NOMO-1 treated with DMSO at 0.1 percent for 48 hours (cell line): ENCODE data around the gene NDUFAF5.
A peak's percentile ranks its signal among the peaks of the same experiment; 100 is the strongest.

Experiments used
- DNase-seq: peaks from one replicate; lab custom pipeline; 2025; ENCODE audit not compliant: unreplicated experiment; lab: John Stamatoyannopoulos, UW

The NDUFAF5 gene

DNA sequence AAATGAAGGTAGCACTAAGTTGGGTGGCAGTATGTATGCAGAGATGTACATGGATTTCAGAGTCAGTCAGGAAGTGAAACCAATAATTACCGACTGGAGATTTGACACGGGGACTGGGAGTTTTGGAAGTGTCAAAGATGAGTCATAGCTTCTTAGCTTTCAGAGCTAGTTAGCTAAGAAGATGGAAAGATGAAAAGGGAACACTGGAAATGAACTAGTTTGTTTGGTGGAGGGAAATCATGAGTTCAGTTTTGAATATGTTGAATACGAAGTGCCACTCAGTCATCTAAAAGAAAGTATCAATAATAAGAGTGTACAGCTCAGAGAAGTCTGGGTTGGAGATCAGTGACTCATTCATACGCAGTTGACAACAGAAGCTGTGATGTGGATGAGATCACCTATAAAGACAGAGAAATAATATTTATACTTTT lies 7.6 kb upstream of the NDUFAF5 start:
- DNase-seq, result peak; percentile 84

DNA sequence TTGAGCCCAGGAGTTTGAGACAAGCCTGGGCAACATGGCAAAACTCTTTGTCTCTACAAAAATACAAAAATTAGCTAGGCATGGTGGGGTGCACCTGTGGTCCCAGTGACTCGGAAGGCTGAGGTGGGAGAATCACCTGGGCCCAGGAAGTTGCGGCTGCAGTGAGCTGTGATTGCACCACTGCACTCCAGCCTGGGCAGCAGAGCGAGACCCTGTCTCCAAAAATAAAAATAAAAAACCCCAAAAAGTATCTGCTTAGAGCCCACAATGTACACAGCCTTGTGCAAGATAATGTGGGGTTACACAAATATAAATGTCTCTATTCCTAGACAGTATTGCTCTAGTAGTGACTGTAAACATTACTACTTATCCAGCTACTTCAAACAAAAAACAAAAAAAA lies 6.0 kb upstream of the NDUFAF5 start:
- DNase-seq, result no peak

- no peak for DNase-seq
Measured at GRCh38 chr20:13783528-13783927, 1.3 kb upstream of the NDUFAF5 start.

GRCh38 chr20:13784271-13784892 lies 446 bp upstream of the NDUFAF5 start:
- peak; percentile 4 for DNase-seq

DNA sequence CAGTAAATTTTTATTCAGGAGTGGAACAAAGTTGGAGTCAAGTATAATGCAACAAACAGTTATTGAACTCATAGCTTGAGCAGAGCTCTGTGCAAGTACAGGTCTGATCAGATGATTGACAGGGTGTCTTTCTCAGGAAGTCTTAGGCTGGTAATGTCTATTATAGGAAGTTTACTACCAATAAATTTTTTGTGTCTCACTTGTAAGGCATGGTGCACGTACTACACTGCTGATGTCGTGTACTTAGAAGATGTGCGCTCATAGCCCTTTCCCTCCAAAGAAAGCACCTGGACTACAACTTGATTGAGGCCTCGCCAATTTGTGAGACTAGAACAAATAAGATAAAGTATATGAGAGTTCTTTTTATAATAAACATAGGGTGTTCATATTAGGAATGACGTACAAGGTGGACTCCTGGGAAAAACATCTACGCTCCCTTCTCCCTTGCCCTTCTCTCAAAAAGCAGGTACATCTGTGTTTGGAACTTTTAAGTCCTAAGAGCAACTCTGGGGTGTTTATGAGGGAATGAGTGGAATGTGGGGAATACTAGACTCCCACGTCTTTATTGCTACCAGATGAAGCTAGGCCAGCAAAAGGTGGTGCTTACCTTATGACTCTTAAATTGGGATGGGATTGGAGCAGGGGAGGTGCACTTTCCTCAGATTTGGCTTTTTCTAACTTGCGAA lies 1.5 kb downstream of the NDUFAF5 start:
- DNase-seq, result no peak

GRCh38 chr20:13788167-13788834 lies 3.5 kb downstream of the NDUFAF5 start:
- DNase-seq, result peak; percentile 3

- no peak for DNase-seq
Measured at GRCh38 chr20:13790708-13791107, 5.9 kb downstream of the NDUFAF5 start.

- DNase-seq, result no peak
Measured at GRCh38 chr20:13791540-13792459, 7.0 kb downstream of the NDUFAF5 start.

GRCh38 chr20:13793001-13793400 lies 8.2 kb downstream of the NDUFAF5 start:
- no peak for DNase-seq

GRCh38 chr20:13794667-13795066 lies 9.8 kb downstream of the NDUFAF5 start:
- no peak for DNase-seq

- DNase-seq, result no peak
Measured at GRCh38 chr20:13799040-13799439, 14.2 kb downstream of the NDUFAF5 start.

DNA sequence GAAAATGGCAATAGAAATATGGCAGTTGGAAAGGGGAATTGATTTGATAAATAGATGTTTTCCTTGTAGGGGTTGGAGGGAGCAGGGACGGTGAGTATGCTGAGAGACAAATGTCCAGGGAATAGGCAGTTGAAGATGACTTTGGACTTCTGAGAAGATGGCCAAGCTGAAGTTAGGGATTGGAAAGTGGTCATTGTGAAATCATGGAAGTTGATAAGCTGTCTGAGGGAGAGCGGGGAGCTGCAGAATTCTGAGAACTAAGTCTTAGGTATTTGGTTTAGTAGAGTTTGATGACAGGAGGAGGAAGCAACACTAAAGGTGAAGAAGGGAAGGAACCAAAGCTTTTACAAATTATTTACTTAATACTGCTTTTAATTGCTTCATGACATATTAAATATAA lies 15.1 kb downstream of the NDUFAF5 start:
- no peak for DNase-seq

GRCh38 chr20:13800728-13801134 lies 15.9 kb downstream of the NDUFAF5 start:
- DNase-seq, result no peak

DNA sequence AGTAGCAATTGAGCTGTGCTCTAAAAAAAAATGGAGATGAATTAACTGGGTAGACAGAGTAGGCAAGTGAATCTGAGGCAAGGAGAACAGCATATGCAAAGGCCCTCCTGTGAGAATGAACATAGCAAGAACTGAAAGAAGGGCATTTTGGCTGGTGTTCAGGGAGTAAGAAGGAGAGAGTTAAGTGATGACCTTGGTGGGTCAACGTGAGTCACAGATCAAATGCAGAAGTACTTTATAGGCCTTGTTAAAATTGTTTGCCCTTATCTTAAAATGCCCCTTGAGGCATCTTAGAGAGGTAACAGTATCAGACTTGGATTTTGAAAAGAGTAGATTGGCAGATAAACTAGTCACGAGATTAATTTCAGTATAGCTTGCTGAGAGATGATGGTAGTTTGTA lies 24.5 kb downstream of the NDUFAF5 start:
- DNase-seq, result no peak

GRCh38 chr20:13809855-13810254 lies 25.0 kb downstream of the NDUFAF5 start:
- DNase-seq, result no peak

DNA sequence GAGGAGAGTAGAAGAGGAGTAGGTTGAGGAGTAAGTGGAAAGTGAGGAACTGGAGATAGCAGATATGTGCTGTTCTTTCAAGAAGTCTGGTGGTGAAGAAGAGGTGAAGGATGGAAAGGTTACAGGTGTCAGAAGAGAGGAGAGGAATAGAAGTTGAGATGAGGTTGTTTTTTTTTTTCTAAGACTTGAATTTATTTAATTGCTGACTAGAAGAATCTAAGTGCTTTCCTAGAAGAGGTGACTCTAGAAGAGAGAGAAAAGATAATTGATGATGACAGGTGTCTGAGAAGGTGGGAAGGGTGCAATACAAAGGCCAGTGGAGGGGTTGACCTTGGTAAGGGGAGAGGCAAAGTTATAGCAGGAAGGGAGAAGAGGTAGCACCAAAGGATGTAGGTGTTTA lies 25.6 kb downstream of the NDUFAF5 start:
- DNase-seq, result no peak

- no peak for DNase-seq
Measured at GRCh38 chr20:13813910-13814309, 29.1 kb downstream of the NDUFAF5 start.

DNA sequence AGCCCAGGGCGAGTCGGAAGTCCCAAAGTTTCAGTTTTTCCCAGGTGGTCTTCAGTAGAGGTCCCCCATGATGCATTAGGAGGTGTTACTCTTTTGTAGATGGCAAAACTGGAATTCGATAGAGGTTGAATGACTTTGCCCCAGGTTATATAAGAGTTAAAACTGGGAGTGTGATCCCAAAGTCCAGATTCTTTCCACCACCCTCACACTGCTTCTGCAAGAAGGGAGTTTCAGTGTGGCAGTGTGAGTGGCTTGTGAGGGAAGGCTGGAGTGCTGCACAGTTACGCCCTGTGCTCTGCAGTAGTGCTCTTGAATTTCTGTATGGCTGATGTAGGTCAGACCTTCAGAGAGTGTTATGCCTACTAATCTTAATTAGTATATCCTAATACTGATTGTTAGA lies 29.8 kb downstream of the NDUFAF5 start:
- DNase-seq, result no peak

DNA sequence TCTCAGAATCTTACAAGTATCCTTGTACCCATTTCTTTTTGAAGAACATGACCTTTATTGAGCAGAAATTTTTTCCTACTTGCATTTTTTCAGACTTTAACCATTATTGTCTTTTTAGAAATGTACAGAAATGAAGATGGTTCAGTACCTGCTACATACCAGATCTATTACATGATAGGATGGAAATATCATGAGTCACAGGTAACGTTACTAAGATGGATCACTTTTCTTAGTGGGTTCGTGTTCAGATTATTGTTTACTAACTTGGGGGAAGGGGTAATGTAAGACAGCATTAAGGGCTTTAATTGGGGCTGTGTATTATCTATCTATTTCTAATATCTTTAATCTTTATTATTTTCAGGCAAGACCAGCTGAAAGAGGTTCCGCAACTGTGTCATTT lies 31.9 kb downstream of the NDUFAF5 start:
- DNase-seq, result no peak

DNA sequence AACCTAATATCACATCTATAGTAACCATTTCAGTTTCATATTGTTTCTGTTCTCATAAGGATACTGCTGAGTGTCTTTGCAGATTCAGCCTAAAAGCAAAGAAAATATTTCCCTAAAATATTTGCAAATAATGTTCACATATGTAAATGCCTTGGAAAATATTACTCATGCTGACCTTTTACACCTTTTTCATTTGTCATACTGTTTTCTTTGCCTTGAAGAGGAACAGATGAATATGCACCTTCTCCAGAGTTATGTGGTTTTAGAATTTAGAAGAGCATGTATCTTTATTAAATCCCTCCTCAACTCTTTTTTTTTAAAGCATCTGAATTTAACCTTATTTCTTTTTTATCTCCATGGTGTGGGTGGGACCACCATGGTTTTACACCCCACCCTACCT lies 32.5 kb downstream of the NDUFAF5 start:
- DNase-seq, result no peak

GRCh38 chr20:13819885-13820645 lies 35.2 kb downstream of the NDUFAF5 start:
- DNase-seq, result peak; percentile 62
